Heart right ventricle (tissue), 16 donors: Measurements from ENCODE around the gene SLC4A8. TPM values are rescaled to one million over a fixed set of nuclear protein-coding genes. Genes with fewer than 3 reads are reported as not detected.
A peak's percentile ranks its signal among the peaks of the same experiment; 100 is the strongest.

Source experiments
- ATAC-seq, 8 donors: fragments of 200-7000 bp; cut with Tn5 transposase; one replicate each; pipeline ENCODE4 v1.9.1; 2020; ENCODE audit warnings: mild to moderate bottlenecking in 8 of 8, moderate library complexity in 8 of 8, moderate number of reproducible peaks in 1 of 8
- DNase-seq, 2 donors: peaks; one replicate each; pipeline ENCODE4 v3.0.0-alpha.2; 2020
- H3K27ac ChIP-seq, 10 donors: fragments of 200-600 bp; sonication (generic) in 2 of 10; one replicate each; pipeline versions ENCODE4 v1.5.0 to v1.8.0; 2020 to 2022; ENCODE audit warnings: mild to moderate bottlenecking in 3 of 10
- H3K27me3 ChIP-seq, 7 donors: fragments of 200-600 bp; one replicate each; pipeline ENCODE4 v1.8.0; 2021 to 2022; ENCODE audit warnings: mild to moderate bottlenecking in 2 of 7
- H3K36me3 ChIP-seq, 9 donors: fragments of 200-600 bp; sonication (generic) in 1 of 9; one replicate each; pipeline versions ENCODE4 v1.5.0 to v1.8.0; 2020 to 2022; ENCODE audit warnings: mild to moderate bottlenecking in 2 of 9
- H3K4me1 ChIP-seq, 9 donors: fragments of 200-600 bp; sonication (generic) in 1 of 9; one replicate each; pipeline versions ENCODE4 v1.5.0 to v1.8.0; 2020 to 2022; ENCODE audit warnings: mild to moderate bottlenecking in 4 of 9
- H3K4me3 ChIP-seq, 10 donors: fragments of 200-600 bp; sonication (generic) in 2 of 10; one replicate each; pipeline versions ENCODE4 v1.5.0 to v1.8.0; 2020 to 2022; ENCODE audit warnings: mild to moderate bottlenecking in 7 of 10, moderate library complexity in 2 of 10
- H3K9me3 ChIP-seq, 11 donors: fragments of 200-600 bp in 10 of 11; sonication (generic) in 2 of 11; one replicate each; pipeline versions ENCODE4 v1.5.0 to v1.8.0; 2013 to 2022; ENCODE audit warnings: mild to moderate bottlenecking in 2 of 11, control low read depth in 1 of 11, moderate library complexity in 1 of 11
- CTCF ChIP-seq, 9 donors: fragments of 200-600 bp; sonication (generic) in 2 of 9; IDR thresholded peaks; one replicate each; pipeline versions ENCODE4 v1.5.0 to v1.8.0; 2021 to 2022; ENCODE audit warnings: antibody characterized with exemption in 9 of 9, mild to moderate bottlenecking in 5 of 9, moderate library complexity in 1 of 9
- WGBS, 2 donors: extraction: QIAGEN DNeasy Blood & Tissue Kit; methylation state at CpG; one replicate each; pipeline ENCODE4 v1.1.7; 2013; ENCODE audit warnings: inconsistent platforms in 1 of 2; 5-methylcytosine and 5-hydroxymethylcytosine counted together
- intact Hi-C, 10 donors: fragments of 100-400 bp; cut with DNase I; formaldehyde crosslinking; loops; one replicate each; pipeline versions ENCODE4 v1.11.1 to v1.14.2; 2022
- polyA plus RNA-seq, 2 donors: library from polyadenylated mRNA; stranded (reverse); fragments of 200-250 nt; gene quantifications; one replicate each; pipeline ENCODE4 v1.2.3, GENCODE V29; 2013
- total RNA-seq, 10 donors: library from RNA; stranded (reverse); fragmentation: NEBNext Ultra II Directional in 3 of 10; extraction: Animal tissue kit (Norgen Biotek cat#: 25700) in 3 of 10; gene quantifications; one replicate each; pipeline versions ENCODE4 v1.2.1 to v1.2.4, GENCODE V29; 2021 to 2023
- donor health status: Arrhythmogenic right ventricular cardiomyopathy.
- donor health status: ischemic (EF 13 %, LVEDD 7.1; RV severe dilation, severe dysfunction).
- donor health status: healthy with polysubstance abuse.
- donor health status: DM: no; HTN: yes; CAD: no.
- donor health status: DM: no; HTN: no; CAD: no.
- donor health status: ischemic (EF 25% LVEDD 6.9; RV normal size, moderate dysfunction).
- donor health status: ischemic (EF 25% LVEDD 5.7; RV mildly dilated, moderate dysfunction).
- donor health status: healthy.
- donor health status: DM: yes; HTN: yes; CAD: no.
- donor health status: Ischemic cardiomyopathy.
- donor health status: ischemic (EF 35%, LVEDD 5.7; RV mildly dilated, moderate dysfunction).
- donor health status: nonischemic (EF 11% LVEDD 7.7; RV severe dilation, severe dysfunction).
- donor health status: DM: yes; HTN: yes; CAD: no.
- donor health status: PGD.
- donor health status: ischemic (EF 29% LVEDD 5.4; RV normal size, mild dysfunction).
- donor health status: nonischemic (EF 23%, LVEDD 6.1; RV moderate dilation, normal function).

SLC4A8 gene
- total and polyA plus RNA-seq, 12 donors: 0.12 to 1.8 (median 0.58) TPM

- Histone ChIP-seq H3K9me3 (no peaks in the 10 kb centered on the region), H3K4me1 (peaks cover 0 to 14% (median 0%) of the 10 kb centered on the region in 9 donors), H3K27ac (no peak overlapping the region), H3K4me3 (no peak overlapping the region), H3K27me3 (peaks cover 0 to 25% (median 0%) of the 10 kb centered on the region in 7 donors), H3K36me3 (no peaks in the 10 kb centered on the region)
- no peak for DNase-seq
- ATAC-seq: peak in 7 of 8 donors; percentile 39 to 63 (median 49)
- WGBS, 2 donors: 84 to 85% methylated on average over 4 of the region's 4 CpGs
- TF ChIP-seq CTCF (IDR thresholded peaks at IDR 0.05): no peak
- intact Hi-C loops: no loop called here
Observed at GRCh38 chr12:51403681-51404136, 20.9 kb upstream of the SLC4A8 start.

GRCh38 chr12:51404627-51405026 lies 20.0 kb upstream of the SLC4A8 start:
- Histone ChIP-seq H3K4me1 (peaks cover 0 to 14% (median 0%) of the 10 kb centered on the region in 9 donors), H3K27me3 (peaks cover 0 to 18% (median 0%) of the 10 kb centered on the region in 7 donors), H3K4me3 (no peak overlapping the region), H3K9me3 (no peaks in the 10 kb centered on the region), H3K36me3 (no peaks in the 10 kb centered on the region), H3K27ac (no peak overlapping the region)
- DNase-seq (no peak), ATAC-seq (no peak)
- WGBS, 2 donors: 93 to 94% methylated on average over 3 of the region's 3 CpGs
- intact Hi-C loops: no loop called here
- no peak for TF ChIP-seq CTCF (IDR thresholded peaks at IDR 0.05)

GRCh38 chr12:51405801-51406207 lies 18.8 kb upstream of the SLC4A8 start:
- ATAC-seq (no peak), DNase-seq (no peak)
- Histone ChIP-seq H3K27me3 (peaks cover 0 to 13% (median 0%) of the 10 kb centered on the region in 7 donors), H3K36me3 (no peaks in the 10 kb centered on the region), H3K4me3 (no peak overlapping the region), H3K9me3 (no peaks in the 10 kb centered on the region), H3K27ac (no peak overlapping the region), H3K4me1 (peaks cover 0 to 14% (median 0%) of the 10 kb centered on the region in 9 donors)
- TF ChIP-seq CTCF (IDR thresholded peaks at IDR 0.05): no peak
- intact Hi-C loops: no loop called here
- 85 to 88% methylated on average over 3 of the region's 3 CpGs for WGBS, 2 donors

- TF ChIP-seq CTCF (IDR thresholded peaks at IDR 0.05): no peak
- H3K9me3 ChIP-seq: no peaks in the 10 kb centered on the region
- intact Hi-C loops: no loop called here
- peaks cover 0 to 14% (median 0%) of the 10 kb centered on the region in 9 donors for H3K4me1 ChIP-seq
- H3K36me3 ChIP-seq: no peaks in the 10 kb centered on the region
- no peak for DNase-seq
- H3K27ac ChIP-seq: no peak overlapping the region
- H3K27me3 ChIP-seq: peaks cover 0 to 13% (median 0%) of the 10 kb centered on the region in 7 donors
- 72 to 78% methylated on average over 3 of the region's 3 CpGs for WGBS, 2 donors
- ATAC-seq: no peak
- no peak overlapping the region for H3K4me3 ChIP-seq
Observed at GRCh38 chr12:51406290-51406689, 18.3 kb upstream of the SLC4A8 start.
